Measurements from ENCODE around the gene IRF9. TPM values are rescaled to one million over a fixed set of nuclear protein-coding genes. Genes with fewer than 3 reads are reported as not detected.

IRF9 gene
- total and polyA plus RNA-seq, 2 of the 13 experiments (the other 11 are each of a cell fraction or from before 2014, with no cell fraction given) = 14.9 to 49.7 TPM

DNA sequence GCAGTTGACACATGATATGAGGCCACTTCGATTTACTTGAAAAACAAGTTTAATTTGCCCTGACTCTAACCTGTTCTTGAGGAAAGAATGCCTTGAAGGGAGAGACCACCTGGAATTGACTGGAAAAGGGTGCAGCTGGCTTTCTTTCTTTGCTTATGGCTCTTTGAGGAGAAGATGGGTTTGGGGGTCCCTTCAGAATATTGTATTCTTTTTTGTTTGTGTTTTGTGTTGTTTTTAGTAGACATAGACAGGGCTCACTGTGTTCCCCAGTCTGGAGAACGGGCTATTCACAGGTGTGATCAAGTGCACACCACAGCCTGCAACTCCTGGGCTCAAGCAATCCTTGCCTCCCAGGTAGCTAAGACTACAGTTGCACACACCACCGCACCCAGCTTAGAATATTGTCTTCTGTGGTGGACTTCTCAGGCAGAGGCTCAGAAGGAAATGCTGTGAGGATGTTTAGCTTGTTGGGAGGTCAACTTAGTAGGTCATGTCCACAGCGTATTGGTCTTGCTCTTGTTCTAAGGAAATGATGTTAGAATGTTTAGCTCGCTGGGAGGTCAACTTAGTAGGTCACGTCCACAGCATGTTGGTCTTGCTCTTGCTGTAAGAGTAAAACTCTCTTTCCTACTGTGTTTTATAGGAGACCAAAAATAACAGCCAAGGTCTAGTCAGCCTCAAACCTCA, 44.8 kb upstream of the IRF9 start (continued):
- peak; percentile 24; the same call in 1 of the 2 replicates for TF ChIP-seq TARDBP (CRISPR knock-in tag; IDR thresholded peaks at IDR 0.05)
- TF ChIP-seq ZNF530 (CRISPR knock-in tag; IDR thresholded peaks at IDR 0.05; ENCODE audit: low read depth) = no peak
- TF ChIP-seq CAMTA2 (CRISPR knock-in tag; IDR thresholded peaks at IDR 0.05; ENCODE audit: borderline replicate concordance) = no peak
- 0 out of 2 replicates have a peak, but pooled peaks have one; percentile 34 for TF ChIP-seq MZF1 (CRISPR knock-in tag; IDR thresholded peaks at IDR 0.05; ENCODE audit: borderline replicate concordance)
- TF ChIP-seq CEBPG (CRISPR knock-in tag; IDR thresholded peaks at IDR 0.05) = no peak
- TF ChIP-seq SMARCC2 (IDR thresholded peaks at IDR 0.05) = no peak
- TF ChIP-seq, protein P1, sequence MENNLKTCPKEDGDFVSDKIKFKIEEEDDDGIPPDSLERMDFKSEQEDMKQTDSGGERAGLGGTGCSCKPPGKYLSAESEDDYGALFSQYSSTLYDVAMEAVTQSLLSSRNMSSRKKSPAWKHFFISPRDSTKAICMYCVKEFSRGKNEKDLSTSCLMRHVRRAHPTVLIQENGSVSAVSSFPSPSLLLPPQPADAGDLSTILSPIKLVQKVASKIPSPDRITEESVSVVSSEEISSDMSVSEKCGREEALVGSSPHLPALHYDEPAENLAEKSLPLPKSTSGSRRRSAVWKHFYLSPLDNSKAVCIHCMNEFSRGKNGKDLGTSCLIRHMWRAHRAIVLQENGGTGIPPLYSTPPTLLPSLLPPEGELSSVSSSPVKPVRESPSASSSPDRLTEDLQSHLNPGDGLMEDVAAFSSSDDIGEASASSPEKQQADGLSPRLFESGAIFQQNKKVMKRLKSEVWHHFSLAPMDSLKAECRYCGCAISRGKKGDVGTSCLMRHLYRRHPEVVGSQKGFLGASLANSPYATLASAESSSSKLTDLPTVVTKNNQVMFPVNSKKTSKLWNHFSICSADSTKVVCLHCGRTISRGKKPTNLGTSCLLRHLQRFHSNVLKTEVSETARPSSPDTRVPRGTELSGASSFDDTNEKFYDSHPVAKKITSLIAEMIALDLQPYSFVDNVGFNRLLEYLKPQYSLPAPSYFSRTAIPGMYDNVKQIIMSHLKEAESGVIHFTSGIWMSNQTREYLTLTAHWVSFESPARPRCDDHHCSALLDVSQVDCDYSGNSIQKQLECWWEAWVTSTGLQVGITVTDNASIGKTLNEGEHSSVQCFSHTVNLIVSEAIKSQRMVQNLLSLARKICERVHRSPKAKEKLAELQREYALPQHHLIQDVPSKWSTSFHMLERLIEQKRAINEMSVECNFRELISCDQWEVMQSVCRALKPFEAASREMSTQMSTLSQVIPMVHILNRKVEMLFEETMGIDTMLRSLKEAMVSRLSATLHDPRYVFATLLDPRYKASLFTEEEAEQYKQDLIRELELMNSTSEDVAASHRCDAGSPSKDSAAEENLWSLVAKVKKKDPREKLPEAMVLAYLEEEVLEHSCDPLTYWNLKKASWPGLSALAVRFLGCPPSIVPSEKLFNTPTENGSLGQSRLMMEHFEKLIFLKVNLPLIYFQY (CRISPR knock-in tag; IDR thresholded peaks at IDR 0.05; ENCODE audit: borderline replicate concordance) = no peak
- TF ChIP-seq, protein P2, sequence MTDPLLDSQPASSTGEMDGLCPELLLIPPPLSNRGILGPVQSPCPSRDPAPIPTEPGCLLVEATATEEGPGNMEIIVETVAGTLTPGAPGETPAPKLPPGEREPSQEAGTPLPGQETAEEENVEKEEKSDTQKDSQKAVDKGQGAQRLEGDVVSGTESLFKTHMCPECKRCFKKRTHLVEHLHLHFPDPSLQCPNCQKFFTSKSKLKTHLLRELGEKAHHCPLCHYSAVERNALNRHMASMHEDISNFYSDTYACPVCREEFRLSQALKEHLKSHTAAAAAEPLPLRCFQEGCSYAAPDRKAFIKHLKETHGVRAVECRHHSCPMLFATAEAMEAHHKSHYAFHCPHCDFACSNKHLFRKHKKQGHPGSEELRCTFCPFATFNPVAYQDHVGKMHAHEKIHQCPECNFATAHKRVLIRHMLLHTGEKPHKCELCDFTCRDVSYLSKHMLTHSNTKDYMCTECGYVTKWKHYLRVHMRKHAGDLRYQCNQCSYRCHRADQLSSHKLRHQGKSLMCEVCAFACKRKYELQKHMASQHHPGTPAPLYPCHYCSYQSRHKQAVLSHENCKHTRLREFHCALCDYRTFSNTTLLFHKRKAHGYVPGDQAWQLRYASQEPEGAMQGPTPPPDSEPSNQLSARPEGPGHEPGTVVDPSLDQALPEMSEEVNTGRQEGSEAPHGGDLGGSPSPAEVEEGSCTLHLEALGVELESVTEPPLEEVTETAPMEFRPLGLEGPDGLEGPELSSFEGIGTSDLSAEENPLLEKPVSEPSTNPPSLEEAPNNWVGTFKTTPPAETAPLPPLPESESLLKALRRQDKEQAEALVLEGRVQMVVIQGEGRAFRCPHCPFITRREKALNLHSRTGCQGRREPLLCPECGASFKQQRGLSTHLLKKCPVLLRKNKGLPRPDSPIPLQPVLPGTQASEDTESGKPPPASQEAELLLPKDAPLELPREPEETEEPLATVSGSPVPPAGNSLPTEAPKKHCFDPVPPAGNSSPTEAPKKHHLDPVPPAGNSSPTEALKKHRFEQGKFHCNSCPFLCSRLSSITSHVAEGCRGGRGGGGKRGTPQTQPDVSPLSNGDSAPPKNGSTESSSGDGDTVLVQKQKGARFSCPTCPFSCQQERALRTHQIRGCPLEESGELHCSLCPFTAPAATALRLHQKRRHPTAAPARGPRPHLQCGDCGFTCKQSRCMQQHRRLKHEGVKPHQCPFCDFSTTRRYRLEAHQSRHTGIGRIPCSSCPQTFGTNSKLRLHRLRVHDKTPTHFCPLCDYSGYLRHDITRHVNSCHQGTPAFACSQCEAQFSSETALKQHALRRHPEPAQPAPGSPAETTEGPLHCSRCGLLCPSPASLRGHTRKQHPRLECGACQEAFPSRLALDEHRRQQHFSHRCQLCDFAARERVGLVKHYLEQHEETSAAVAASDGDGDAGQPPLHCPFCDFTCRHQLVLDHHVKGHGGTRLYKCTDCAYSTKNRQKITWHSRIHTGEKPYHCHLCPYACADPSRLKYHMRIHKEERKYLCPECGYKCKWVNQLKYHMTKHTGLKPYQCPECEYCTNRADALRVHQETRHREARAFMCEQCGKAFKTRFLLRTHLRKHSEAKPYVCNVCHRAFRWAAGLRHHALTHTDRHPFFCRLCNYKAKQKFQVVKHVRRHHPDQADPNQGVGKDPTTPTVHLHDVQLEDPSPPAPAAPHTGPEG (CRISPR knock-in tag; IDR thresholded peaks at IDR 0.05) = no peak
- TF ChIP-seq TMF1 (CRISPR knock-in tag; IDR thresholded peaks at IDR 0.05; ENCODE audit: low read depth) = peak; percentile 12; the same call in 1 of the 2 replicates
- TF ChIP-seq LBX2 (CRISPR knock-in tag; IDR thresholded peaks at IDR 0.05; ENCODE audit: borderline replicate concordance) = 0 out of 2 replicates have a peak, but pooled peaks have one; percentile 22
- TF ChIP-seq, protein P3, sequence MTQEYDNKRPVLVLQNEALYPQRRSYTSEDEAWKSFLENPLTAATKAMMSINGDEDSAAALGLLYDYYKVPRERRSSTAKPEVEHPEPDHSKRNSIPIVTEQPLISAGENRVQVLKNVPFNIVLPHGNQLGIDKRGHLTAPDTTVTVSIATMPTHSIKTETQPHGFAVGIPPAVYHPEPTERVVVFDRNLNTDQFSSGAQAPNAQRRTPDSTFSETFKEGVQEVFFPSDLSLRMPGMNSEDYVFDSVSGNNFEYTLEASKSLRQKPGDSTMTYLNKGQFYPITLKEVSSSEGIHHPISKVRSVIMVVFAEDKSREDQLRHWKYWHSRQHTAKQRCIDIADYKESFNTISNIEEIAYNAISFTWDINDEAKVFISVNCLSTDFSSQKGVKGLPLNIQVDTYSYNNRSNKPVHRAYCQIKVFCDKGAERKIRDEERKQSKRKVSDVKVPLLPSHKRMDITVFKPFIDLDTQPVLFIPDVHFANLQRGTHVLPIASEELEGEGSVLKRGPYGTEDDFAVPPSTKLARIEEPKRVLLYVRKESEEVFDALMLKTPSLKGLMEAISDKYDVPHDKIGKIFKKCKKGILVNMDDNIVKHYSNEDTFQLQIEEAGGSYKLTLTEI (CRISPR knock-in tag; conservative IDR thresholded peaks at IDR 0.05) = no peak
- TF ChIP-seq ISL2 (CRISPR knock-in tag; IDR thresholded peaks at IDR 0.05) = no peak
- TF ChIP-seq PHF20 (CRISPR knock-in tag; IDR thresholded peaks at IDR 0.05) = no peak

All from HepG2 (cell line).